Measurements from ENCODE around the gene UPF2. TPM values are rescaled to one million over a fixed set of nuclear protein-coding genes. Genes with fewer than 3 reads are reported as not detected.

Gene UPF2
- total RNA-seq, 2 experiments from 2014 or later: 26.7 to 28.5 TPM

- Mint-ChIP-seq H3K4me3 (no peak overlapping the region), H3K4me1 (peaks cover 2% of the 10 kb centered on the region), H3K27ac (no peak overlapping the region), H3K9me3 (no peaks in the 10 kb centered on the region), H3K27me3 (no peaks in the 10 kb centered on the region), H3K36me3 (ENCODE audit: low read depth) (no peaks in the 10 kb centered on the region)
- POLR2A ChIA-PET: no interaction called here
- no peak for DNase-seq
- CTCF ChIA-PET: no interaction called here
These were observed 134.1 kb downstream of the UPF2 start for GRCh38 chr10:11908536-11908935.

GRCh38 chr10:11907914-11908313, 134.7 kb downstream of the UPF2 start:
- no peaks in the 10 kb centered on the region for H3K9me3 Mint-ChIP-seq
- H3K36me3 Mint-ChIP-seq (ENCODE audit: low read depth): no peaks in the 10 kb centered on the region
- ChIA-PET CTCF (no interaction called here), POLR2A (no interaction called here)
- no peaks in the 10 kb centered on the region for H3K27me3 Mint-ChIP-seq
- H3K4me1 Mint-ChIP-seq: peaks cover 2% of the 10 kb centered on the region
- no peak overlapping the region for H3K4me3 Mint-ChIP-seq
- no peak for DNase-seq
- H3K27ac Mint-ChIP-seq: no peak overlapping the region

DNA sequence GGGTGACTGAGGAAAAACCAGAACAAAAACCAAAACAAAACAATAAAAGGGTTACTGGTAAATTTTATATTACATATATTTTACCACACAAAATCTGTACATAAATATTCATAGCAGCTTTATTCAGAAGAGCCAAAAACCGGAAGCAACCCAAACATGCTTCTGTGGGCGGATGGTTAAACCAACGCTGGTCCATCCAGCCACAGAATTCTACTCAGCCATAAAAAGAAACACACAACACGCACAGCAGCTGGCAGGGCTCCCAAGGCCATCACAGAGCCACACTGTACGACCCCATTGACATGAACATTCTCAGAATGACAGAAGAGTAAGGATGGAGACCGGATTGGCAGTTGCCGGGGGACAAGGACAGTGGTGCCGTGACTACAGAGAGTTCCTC, 135.9 kb downstream of the UPF2 start:
- H3K27me3 Mint-ChIP-seq: peaks cover 3% of the 10 kb centered on the region
- no peak overlapping the region for H3K4me3 Mint-ChIP-seq
- H3K4me1 Mint-ChIP-seq: peaks cover 2% of the 10 kb centered on the region
- CTCF ChIA-PET: no interaction called here
- H3K36me3 Mint-ChIP-seq (ENCODE audit: low read depth): no peaks in the 10 kb centered on the region
- H3K27ac Mint-ChIP-seq: no peak overlapping the region
- no peaks in the 10 kb centered on the region for H3K9me3 Mint-ChIP-seq
- POLR2A ChIA-PET: no interaction called here
- no peak for DNase-seq

DNA sequence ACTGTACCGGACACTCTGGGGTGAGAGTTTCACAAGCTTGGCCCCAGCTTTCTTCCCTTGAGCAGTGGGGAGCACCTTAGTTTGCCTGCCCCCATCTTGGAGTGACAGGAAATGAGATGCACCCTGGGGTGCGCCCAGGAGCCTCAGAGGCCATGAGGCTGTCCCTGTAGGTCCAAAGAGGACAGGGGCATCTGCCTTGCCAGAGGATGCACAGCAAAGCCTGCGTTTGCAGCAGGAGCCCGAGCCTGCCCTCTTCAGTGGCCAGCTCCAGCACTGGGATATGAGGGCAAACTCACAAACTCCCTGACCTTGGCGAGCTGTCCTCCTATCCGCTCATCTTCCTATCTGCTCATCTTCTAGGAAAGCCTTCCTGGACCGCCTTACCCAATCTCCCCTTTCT, 140.0 kb downstream of the UPF2 start:
- Mint-ChIP-seq H3K9me3 (no peaks in the 10 kb centered on the region), H3K27me3 (peaks cover 3% of the 10 kb centered on the region), H3K4me3 (no peak overlapping the region), H3K36me3 (ENCODE audit: low read depth) (no peaks in the 10 kb centered on the region), H3K4me1 (peaks cover 2% of the 10 kb centered on the region), H3K27ac (no peak overlapping the region)
- ChIA-PET POLR2A (no interaction called here), CTCF (no interaction called here)
- no peak for DNase-seq

GRCh38 chr10:11901833-11902475, 140.7 kb downstream of the UPF2 start:
- Mint-ChIP-seq H3K9me3 (no peaks in the 10 kb centered on the region), H3K36me3 (ENCODE audit: low read depth) (no peaks in the 10 kb centered on the region), H3K4me3 (no peak overlapping the region), H3K4me1 (peaks cover 3% of the 10 kb centered on the region), H3K27me3 (peaks cover 3% of the 10 kb centered on the region), H3K27ac (no peak overlapping the region)
- POLR2A ChIA-PET: no interaction called here
- no peak for DNase-seq
- CTCF ChIA-PET: no interaction called here

- no peak overlapping the region for H3K4me3 Mint-ChIP-seq
These were observed 141.2 kb downstream of the UPF2 start for GRCh38 chr10:11901454-11901832.

DNA sequence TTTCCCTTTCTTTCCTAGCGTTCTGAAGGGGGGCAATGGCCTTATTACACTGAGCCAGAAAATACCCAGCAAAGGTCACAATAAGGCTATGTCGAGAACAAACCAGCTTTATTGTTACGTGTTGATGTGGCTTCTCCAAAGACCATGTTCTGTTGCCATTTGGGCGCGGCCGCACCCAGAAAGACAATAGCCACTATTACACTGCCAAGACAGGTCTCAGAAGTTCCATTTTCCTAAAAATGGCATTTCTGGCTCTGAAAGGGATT, 141.6 kb downstream of the UPF2 start:
- Mint-ChIP-seq H3K36me3 (ENCODE audit: low read depth) (no peaks in the 10 kb centered on the region), H3K9me3 (no peaks in the 10 kb centered on the region), H3K4me3 (no peak overlapping the region), H3K27me3 (peaks cover 3% of the 10 kb centered on the region), H3K27ac (no peak overlapping the region), H3K4me1 (peaks cover 6% of the 10 kb centered on the region)
- no peak for DNase-seq
- POLR2A ChIA-PET: no interaction called here
- CTCF ChIA-PET: no interaction called here

More at GRCh38 chr10:11901454-11901832, 141.2 kb downstream of the UPF2 start:
- ChIA-PET CTCF (no interaction called here), POLR2A (no interaction called here)
- no peak for DNase-seq
- Mint-ChIP-seq H3K27ac (no peak overlapping the region), H3K4me1 (peaks cover 6% of the 10 kb centered on the region), H3K9me3 (no peaks in the 10 kb centered on the region), H3K36me3 (ENCODE audit: low read depth) (no peaks in the 10 kb centered on the region), H3K27me3 (peaks cover 3% of the 10 kb centered on the region)

DNA sequence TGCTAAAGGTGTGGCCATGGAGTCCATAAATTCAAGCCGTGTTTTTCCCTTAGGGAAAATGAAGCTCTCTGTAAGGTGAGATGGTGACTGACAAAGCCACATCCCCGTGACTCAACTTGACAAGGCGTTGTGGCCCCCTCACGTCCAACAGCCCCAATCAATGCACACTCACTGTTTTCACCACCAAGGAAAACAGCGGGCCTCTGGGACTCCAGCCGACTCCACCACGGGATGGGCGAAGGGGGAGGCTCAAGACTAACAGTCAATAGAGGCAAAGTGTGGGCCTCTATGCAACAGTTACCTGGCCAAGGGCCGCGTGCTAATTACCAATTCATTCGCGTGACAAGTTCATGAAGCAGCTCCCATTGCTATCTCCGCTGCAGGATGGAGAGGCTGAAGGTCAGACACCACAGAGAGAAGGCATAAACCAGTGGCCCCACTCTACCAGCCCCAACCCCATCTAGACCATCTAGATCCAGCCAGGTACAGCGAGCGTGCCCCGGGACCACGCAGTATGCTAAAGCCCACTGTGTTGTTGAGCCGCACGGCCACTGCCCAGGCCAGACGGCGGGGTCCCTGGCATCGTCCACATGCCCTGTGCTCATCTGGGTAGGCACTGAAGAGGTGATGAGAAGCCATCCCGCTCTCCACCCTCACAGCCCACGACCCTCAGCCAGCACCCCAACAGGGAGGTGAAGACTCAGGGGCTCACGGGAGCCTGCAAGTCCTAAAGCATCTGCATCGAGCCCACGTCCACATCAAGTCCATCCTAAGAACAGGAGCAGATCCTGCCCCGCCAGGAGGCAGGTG, 143.3 kb downstream of the UPF2 start:
- no peaks in the 10 kb centered on the region for H3K9me3 Mint-ChIP-seq
- ChIA-PET POLR2A (no interaction called here), CTCF (no interaction called here)
- no peak overlapping the region for H3K27ac Mint-ChIP-seq
- no peak overlapping the region for H3K4me3 Mint-ChIP-seq
- no peak for DNase-seq
- peaks cover 6% of the 10 kb centered on the region for H3K4me1 Mint-ChIP-seq
- no peaks in the 10 kb centered on the region for H3K36me3 Mint-ChIP-seq (ENCODE audit: low read depth)
- peaks cover 3% of the 10 kb centered on the region for H3K27me3 Mint-ChIP-seq

GRCh38 chr10:11898372-11899066, 144.1 kb downstream of the UPF2 start:
- ChIA-PET CTCF (no interaction called here), POLR2A (no interaction called here)
- no peak overlapping the region for H3K27ac Mint-ChIP-seq
- no peaks in the 10 kb centered on the region for H3K36me3 Mint-ChIP-seq (ENCODE audit: low read depth)
- no peaks in the 10 kb centered on the region for H3K9me3 Mint-ChIP-seq
- H3K27me3 Mint-ChIP-seq: peaks cover 3% of the 10 kb centered on the region
- DNase-seq: no peak
- no peak overlapping the region for H3K4me3 Mint-ChIP-seq
- H3K4me1 Mint-ChIP-seq: peaks cover 6% of the 10 kb centered on the region

DNA sequence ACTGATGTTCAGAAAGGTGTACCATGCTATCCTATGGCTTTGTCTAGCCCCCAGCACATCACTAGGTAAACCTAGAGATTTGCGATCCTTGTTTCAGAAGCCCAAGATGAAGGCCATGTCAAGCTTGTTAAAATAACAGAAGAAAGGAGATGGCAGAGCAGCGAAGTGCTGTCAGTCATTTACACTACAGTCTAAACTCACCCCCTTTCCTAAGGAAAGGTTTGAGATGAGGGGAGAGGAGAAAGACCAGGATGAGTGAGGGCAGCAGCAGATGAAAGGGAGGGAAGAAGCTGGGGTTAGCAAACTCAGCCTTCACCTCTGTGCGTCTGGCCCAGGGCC, 144.6 kb downstream of the UPF2 start:
- H3K36me3 Mint-ChIP-seq (ENCODE audit: low read depth): no peaks in the 10 kb centered on the region
- H3K4me3 Mint-ChIP-seq: no peak overlapping the region
- H3K4me1 Mint-ChIP-seq: peaks cover 6% of the 10 kb centered on the region
- no peak for DNase-seq
- ChIA-PET CTCF (no interaction called here), POLR2A (no interaction called here)
- H3K9me3 Mint-ChIP-seq: no peaks in the 10 kb centered on the region
- H3K27me3 Mint-ChIP-seq: peaks cover 3% of the 10 kb centered on the region
- H3K27ac Mint-ChIP-seq: no peak overlapping the region

GRCh38 chr10:11896549-11897200, 145.9 kb downstream of the UPF2 start:
- peaks cover 6% of the 10 kb centered on the region for H3K4me1 Mint-ChIP-seq
- no peaks in the 10 kb centered on the region for H3K27me3 Mint-ChIP-seq
- no peak overlapping the region for H3K4me3 Mint-ChIP-seq
- CTCF ChIA-PET: no interaction called here
- H3K36me3 Mint-ChIP-seq (ENCODE audit: low read depth): no peaks in the 10 kb centered on the region
- no peak for DNase-seq
- no peaks in the 10 kb centered on the region for H3K9me3 Mint-ChIP-seq
- POLR2A ChIA-PET: no interaction called here
- no peak overlapping the region for H3K27ac Mint-ChIP-seq

GRCh38 chr10:11895598-11895997, 147.0 kb downstream of the UPF2 start:
- no peaks in the 10 kb centered on the region for H3K9me3 Mint-ChIP-seq
- no peak for DNase-seq
- H3K4me1 Mint-ChIP-seq: peaks cover 6% of the 10 kb centered on the region
- CTCF ChIA-PET: no interaction called here
- H3K27ac Mint-ChIP-seq: no peak overlapping the region
- no peaks in the 10 kb centered on the region for H3K36me3 Mint-ChIP-seq (ENCODE audit: low read depth)
- POLR2A ChIA-PET: no interaction called here
- H3K4me3 Mint-ChIP-seq: no peak overlapping the region
- H3K27me3 Mint-ChIP-seq: no peaks in the 10 kb centered on the region

DNA sequence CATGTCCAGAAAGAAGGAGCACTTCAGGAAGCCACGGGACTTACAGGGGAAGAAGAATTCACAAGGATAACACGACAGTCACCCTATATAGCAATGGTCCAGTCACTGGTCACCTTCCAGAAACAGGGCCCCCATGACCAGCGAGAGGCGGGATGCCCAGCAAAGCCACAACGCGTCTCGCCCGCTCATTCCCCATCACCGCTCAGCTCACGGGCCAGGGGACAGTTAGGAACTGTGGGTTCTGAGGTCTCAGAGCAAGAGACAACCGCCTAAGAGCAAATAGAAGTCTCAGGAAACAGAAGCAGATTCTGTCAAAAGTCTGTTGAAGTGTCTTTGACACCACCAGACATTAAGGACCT, 147.5 kb downstream of the UPF2 start:
- DNase-seq: no peak
- Mint-ChIP-seq H3K36me3 (ENCODE audit: low read depth) (no peaks in the 10 kb centered on the region), H3K4me1 (peaks cover 6% of the 10 kb centered on the region), H3K27ac (no peak overlapping the region), H3K9me3 (no peaks in the 10 kb centered on the region), H3K4me3 (no peak overlapping the region), H3K27me3 (no peaks in the 10 kb centered on the region)
- POLR2A ChIA-PET: no interaction called here
- CTCF ChIA-PET: no interaction called here

All from activated CD4-positive, alpha-beta memory T cell treated with anti-CD3 and anti-CD28 coated beads, Interleukin-2, amount 10 ng/mL, durations not matched to agents 7 days and 5 days (primary cell).